Activated CD8-positive, alpha-beta memory T cell treated with anti-CD3 and anti-CD28 coated beads, Interleukin-2, amount 50 U/mL, for 24 hours (primary cell): ENCODE measurements around the gene STIM1.
"Not testable (repeated sequence)": the region's sequence is repeated elsewhere in the genome, so short reads cannot be mapped to it uniquely, and the experiment has no call there.

Experiments used
- DNase-seq: peaks from one replicate; pipeline ENCODE4 v3.0.0-alpha.2; 2020; ENCODE audit errors: extremely low read depth

The STIM1 gene

GRCh38 chr11:3855808-3856491 is 486 bp downstream of the STIM1 start:
- no peak for DNase-seq

- no peak for DNase-seq
These were observed 1.5 kb downstream of the STIM1 start for GRCh38 chr11:3856856-3857553.

GRCh38 chr11:3857628-3858027 is 2.2 kb downstream of the STIM1 start:
- DNase-seq: no peak

GRCh38 chr11:3859373-3859881 is 4.0 kb downstream of the STIM1 start:
- DNase-seq: no peak

- no peak for DNase-seq
These were observed 4.9 kb downstream of the STIM1 start for GRCh38 chr11:3860375-3860774.

- not testable (repeated sequence) for DNase-seq
These were observed 5.5 kb downstream of the STIM1 start for GRCh38 chr11:3860898-3861393.

- DNase-seq: no peak
These were observed 6.2 kb downstream of the STIM1 start for GRCh38 chr11:3861683-3862082.

GRCh38 chr11:3865388-3866193 is 10.1 kb downstream of the STIM1 start:
- DNase-seq: no peak

- DNase-seq: no peak
These were observed 10.7 kb downstream of the STIM1 start for GRCh38 chr11:3866206-3866605.

GRCh38 chr11:3866836-3867208 is 11.4 kb downstream of the STIM1 start:
- DNase-seq: no peak

- no peak for DNase-seq
These were observed 12.0 kb downstream of the STIM1 start for GRCh38 chr11:3867209-3868091.

- DNase-seq: no peak
These were observed 18.4 kb downstream of the STIM1 start for GRCh38 chr11:3873712-3874349.

GRCh38 chr11:3876613-3877012 is 21.1 kb downstream of the STIM1 start:
- no peak for DNase-seq

- no peak for DNase-seq
These were observed 22.1 kb downstream of the STIM1 start for GRCh38 chr11:3877364-3878257.

- DNase-seq: no peak
These were observed 22.8 kb downstream of the STIM1 start for GRCh38 chr11:3878258-3878584.

- no peak for DNase-seq
These were observed 23.9 kb downstream of the STIM1 start for GRCh38 chr11:3879216-3879966.

- no peak for DNase-seq
These were observed 24.6 kb downstream of the STIM1 start for GRCh38 chr11:3879967-3880542.

GRCh38 chr11:3880724-3881123 is 25.3 kb downstream of the STIM1 start:
- DNase-seq: no peak

- no peak for DNase-seq
These were observed 27.2 kb downstream of the STIM1 start for GRCh38 chr11:3882655-3883054.
